HG02623 (cell line): Measurements from ENCODE around the gene AQP12B.

Source experiments
- ATAC-seq: cut with Tn5 transposase; IDR thresholded peaks from one replicate; pipeline ENCODE4 v1.9.1; 2021; ENCODE audit warnings: moderate library complexity; ENCODE audit not compliant: unreplicated experiment

AQP12B gene

DNA sequence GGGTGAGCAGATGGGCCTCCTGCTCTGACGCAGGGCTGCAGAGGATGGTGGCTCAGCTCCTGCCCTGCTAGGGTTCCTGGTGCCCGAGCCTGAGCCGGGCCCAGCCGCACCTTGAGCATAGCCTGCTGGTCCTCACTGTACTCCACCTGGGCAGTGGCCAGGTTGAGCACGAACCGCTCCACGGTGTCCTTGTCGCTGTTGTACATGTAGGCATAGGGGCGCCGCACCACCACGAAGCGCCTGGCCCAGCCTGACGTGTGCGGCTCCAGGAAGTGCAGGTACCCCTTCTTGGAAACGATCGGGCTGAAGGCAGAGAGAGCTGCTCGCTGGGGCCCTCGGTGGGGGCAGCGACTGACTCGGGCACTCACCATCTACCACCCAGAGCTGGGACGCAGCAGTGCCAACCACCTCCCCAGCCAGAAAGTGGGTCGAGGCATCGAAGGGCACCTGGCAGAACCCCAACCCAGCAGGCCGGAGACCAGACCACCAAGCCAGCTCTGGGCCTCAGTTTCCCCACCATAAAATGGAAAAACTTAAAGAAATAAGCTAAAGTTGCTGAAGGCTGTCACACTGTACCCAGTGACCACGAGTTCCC lies 36.3 kb upstream of the AQP12B start:
- ATAC-seq = no peak

DNA sequence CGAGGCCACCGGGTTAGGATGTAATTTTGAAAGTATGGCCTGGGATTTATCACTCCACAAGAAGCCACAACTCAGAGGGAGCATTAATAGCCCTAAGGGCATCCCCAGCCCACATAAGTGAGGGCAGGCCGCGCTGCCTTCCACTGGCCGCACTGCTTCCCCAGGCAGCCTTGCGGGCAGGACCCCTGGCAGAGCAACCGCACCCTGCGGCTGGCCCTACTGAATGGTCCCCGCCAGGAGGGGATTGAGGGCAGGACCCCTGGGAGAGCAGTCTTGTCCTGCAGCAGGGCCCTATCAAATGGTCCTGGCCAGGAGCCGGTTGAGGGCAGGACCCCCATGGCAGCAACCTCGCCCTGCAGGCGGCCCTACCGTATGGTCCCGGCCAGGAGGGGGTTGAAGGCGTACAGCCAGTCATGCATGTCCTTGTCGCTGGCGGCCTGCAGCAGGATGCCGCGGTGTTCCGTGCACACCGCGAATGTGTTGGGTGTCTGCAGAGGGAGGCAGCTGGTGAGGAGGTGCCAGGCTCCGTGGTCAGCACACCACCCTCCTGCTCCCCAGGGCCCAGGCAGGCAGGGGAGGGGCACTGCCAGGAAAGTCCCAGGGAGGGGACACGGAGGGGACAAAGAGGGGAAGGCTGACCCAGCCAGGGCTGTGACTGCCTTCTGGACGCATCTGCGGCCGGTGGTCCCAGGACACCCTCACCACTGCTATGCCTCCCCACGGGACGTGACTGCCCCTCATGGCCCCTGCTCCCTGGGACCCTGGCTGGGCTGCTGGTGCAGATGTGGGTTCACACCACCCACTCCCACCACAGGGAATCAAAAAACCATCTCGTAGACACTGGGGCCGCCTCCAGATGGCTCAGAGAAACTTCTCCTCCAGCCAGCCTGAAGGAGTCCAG lies 35.2 kb upstream of the AQP12B start:
- ATAC-seq = no peak

DNA sequence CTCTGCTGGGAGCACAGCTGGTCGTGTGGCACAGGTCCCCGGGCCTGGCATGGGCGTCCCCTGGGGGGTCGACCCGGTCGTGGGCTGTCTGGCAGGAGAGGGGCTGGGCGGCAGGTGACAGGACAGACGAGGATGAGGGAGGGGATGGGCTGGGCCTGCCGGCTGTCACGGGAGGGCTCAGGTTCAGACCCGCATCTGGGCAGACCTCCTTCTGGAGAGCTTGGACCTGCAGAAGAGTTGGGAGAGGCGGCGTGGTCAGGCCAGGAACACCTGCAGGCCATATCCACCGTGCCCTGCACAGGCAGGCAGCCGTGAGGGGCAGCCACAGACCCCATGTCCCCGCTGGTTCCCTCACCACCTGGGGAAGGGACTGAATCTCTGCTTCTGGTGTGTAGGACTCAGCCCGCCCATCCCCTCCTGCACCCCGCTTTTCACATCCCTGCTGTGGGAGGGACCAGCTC lies 34.5 kb upstream of the AQP12B start:
- ATAC-seq = no peak

DNA sequence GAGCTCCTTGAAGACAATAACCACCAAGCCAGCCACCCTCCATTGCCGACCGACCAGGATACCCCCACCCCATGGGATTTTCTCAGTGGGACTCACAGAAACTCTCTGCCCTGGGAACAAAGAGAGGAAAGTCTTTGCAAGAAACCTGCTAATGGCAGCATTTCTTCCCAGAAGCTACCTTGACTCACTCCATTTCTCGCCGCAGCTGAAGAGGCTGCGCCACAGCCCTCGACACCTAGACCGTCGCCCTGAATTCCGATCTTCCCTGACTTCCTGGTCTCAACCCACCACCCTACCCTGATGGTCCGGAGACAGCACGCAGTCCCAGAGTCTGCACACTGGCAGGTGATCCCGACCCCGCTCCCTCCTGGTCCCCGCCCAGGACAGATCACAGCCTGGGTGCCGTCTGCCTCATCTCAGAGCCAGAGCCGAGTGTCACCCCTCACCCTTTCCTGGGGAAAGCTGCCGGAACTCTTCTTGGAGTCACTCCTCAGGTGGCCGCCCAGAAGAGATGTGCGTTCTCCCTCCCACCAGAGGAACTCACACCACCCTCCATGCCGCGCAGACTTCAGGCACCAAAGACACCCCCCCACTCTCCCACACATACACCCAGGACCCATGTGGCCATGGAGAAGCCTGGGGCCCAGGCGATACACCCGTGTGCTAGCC lies 33.6 kb upstream of the AQP12B start:
- no peak for ATAC-seq

DNA sequence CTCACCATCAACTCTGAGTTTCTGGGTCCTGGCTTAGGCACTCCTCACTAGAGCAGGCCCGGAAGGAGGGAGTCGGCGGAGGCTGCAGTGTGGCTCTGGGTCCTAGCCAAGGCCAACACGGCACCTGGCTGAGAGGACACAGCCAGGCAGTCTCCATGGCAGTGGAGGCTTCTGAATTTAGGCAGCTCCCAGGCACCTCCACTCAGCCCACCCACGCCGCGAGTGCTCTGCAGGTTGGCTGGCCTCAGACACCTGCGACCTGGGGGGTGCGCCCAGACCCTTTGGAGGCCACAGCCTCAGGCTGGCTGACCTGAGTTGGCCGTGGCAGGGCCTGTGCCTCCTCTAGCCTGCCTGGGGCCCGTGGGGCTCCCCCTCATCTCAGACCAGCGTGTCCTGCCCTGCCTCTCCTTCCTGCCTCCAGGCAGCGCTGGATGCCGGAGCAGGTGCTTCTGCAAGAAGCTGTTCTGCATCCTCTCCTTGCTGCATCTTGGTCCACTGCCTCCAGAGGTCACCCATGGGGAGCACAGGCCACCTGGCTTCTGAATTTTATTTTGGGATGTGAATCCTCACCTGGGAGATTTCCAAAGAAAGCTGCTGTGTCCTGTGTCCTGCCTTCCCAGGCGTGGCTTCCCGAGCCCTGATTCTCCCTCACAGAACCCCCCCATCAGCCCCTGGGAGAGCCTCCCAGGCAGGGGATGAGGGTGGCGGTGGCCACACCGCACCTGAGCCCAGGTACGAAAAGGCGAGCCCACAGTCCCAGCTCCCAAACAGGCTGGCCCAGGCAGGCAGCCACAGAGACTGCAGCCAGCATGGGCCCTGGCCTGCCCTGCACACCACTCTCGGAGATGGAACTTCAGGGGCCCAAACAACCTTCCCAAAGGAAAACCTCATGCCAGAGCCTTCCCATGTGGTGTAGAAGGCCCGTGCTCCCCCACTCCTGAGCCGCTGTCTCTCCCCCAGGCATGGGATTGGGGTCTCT lies 32.4 kb upstream of the AQP12B start:
- no peak for ATAC-seq

DNA sequence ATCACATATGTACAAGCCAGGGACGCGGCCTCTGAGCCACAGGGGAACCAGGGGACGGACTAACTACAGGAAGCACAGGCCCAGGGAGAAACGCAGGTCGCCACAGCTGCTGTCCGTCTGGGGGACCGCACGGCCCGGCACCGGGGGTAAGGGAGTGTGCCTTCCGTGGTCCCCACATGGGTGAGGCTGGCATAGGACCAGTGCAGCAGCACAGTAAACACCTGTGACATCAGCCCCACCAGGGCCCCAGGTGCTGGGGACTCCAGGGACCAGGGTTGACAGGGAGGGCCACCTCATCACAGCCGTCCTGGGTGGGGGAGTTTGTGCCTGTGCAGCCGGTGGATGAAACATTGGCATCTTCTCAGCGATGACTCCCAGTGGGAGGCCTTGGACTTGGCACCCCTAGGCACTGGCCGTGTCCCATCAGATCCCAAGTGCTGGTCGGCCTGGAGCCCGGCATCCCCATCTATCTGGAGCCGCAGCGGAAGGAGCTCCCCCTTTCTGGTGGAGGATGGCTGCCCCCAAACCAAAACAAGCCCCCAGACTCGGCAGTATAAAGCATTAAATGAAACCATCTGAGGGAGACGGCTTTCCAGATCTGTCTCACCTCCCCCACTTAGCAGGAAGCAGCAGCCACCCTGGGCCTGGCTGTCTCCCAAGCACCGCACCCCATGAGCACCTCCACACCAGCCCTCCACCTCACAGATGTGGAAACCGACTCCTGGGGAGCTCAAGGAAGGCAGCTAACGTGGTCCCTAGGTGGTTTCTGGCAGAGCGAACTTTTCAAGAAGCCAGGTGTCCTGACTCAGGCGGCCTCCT lies 31.5 kb upstream of the AQP12B start:
- ATAC-seq = no peak

DNA sequence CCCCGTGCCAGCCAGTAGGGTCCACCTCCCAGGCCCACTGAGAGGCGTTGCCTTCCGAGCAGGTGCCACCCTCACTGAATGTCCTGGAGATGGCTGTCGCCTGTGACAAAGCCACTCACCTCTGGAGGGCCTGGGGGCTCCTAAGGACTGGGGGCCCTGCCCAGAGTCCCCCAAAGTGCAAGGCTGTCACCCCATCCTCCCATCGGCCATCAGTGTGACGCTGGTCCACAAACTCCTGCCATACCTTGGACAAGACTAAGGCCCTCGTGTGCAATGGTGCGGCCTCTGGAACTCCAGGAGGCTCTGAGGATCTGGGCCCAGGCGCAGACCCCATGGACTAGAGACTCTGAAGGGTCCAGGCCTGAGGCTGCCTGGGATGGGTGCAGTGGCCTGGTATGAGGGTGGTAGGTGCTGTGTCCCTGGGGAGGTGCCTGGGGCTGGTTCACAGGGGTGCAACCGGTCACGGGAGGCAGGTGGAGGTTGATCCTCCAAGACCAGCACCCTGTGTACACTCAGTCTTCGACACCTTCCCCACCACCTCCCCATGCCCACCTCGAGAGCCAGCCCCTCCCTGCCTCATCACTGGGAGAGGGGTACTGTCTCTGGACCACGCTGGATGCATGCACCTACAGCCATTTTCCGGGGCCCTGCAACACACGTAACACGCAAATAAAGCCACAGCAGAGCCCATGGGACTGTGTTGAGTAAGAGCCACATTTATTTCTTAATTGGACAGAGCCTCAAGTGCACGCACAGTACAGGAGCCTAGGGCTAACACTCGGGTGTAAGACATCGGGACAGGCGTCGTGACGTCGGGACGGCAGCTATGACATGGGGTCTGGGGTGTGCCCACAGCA lies 30.6 kb upstream of the AQP12B start:
- ATAC-seq = no peak

DNA sequence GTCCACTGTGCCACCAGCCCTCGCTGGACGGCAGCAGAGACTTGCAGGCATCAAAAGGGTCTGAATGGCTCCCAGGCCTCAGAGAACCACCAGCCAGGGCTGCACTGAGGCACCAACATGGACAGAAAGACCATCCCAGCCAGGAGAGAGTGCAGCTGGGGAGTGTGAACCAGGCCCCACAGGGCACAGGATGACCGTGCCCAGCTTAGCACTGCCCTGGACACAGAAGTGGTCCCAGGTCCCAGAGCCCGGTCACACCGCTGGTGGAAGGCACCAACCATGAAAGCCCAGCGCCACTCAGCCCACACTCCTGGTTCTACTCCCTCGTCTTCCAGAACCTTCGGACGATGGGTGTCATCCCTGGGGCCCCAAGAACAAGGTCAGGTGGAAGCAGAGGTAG lies 29.4 kb upstream of the AQP12B start:
- no peak for ATAC-seq

DNA sequence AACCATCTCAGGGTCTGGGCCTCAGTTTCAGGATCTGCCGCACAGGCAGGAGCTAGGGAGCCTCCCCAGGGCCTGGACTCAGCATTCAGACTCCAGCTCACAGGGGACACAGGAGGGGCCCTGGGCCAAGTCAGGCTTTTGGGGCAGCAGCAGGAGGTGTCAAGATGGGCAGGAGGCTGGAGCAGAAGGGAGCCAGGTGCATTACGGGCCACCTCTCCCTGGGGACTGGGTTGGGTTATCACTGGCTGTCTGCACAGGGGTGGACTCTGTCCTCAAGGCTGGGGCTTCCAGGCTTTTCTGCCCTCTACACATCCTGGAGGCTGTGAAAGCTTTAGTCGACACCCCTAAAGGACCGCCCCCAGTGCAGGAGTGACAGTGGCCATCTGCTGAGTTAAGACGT lies 29.0 kb upstream of the AQP12B start:
- no peak for ATAC-seq

DNA sequence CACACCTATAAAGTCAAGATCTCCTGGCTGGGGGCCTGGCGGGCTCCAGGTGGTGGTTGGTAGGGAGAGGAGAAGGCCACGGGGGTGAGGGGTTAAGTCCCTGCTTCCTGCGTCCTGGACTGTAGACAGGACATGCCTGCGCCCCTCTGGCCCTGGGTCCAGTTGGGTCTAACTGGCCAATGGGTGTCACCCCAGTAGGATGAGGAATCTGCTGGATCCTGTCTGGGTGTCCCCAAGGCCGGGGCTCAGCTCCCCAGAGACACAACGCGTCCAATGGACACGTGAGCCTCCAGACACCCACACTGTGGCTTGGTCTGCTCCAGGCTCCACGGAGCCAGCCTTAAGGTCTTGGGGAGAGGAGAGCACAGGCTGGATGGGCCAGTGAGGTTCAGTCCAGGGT lies 28.6 kb upstream of the AQP12B start:
- ATAC-seq = no peak

DNA sequence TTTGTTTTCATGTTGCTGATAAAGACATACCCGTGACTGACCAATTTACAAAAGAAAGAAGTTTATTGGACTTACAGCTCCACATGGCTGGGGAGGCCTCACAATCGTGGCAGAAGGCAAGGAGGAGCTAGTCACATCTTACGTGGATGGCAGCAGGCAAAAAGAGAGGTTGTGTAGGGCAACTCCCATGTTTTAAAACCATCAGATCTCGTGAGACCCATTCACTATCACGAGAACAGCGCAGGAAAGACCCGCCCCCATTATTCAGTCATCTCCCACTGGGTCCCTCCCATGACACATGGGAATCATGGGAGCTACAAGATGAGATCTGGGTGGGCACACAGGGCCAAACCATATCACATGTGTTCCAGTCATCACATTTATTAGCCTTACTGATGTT lies 25.8 kb upstream of the AQP12B start:
- no peak for ATAC-seq

DNA sequence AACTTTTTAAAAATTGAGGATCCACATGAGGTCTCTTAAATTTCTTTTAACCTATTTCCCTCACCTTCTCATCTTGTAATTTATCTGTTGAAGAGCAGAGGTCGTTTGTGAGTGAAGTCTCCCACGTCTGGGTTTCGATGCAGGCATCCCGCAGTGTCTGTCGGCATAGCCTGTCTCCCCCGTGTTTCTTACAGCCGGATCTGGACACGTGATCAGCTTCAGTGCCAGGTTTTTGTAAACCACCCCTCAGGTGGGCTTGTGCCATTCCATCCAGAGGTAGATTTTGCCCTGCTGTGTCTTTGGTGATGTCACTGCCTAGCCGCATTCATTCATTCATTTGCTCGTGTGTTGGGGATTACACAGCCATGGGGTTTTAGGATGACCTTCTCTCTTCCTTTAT lies 25.1 kb upstream of the AQP12B start:
- ATAC-seq = no peak

DNA sequence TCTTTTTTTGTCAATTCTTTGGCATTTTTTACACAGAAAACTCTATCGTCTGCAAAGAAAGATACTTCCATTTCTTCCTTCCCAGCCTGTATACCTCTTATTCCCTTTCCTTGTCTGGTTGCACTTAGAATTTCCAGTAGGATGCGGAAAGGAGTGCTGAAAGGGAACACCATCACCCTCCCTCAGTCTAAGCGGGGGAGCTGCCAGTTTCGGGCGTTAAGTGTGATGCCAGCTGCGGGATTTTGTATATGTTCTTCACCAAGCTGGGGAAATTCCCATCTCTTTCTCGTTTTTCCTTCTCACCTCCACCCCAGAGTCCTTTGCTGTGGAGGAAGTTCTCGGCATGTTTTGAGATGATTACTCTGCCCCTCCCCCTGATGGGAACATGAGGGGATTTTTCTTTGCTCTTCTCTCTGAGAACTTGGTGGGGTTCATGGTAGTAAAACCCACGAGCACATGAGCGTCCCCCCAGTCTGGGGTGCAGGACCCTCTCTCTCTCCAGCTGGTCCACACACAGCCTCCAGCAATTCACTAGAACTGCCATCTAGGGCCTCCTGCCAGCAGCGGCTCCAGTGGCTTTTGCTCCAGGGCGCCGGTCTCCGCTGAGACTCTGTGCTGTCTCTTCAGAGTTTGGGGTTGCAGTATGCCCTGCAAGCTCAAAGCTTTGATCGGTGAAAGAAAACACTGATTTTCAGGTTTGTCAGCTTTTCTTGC lies 24.5 kb upstream of the AQP12B start:
- no peak for ATAC-seq

DNA sequence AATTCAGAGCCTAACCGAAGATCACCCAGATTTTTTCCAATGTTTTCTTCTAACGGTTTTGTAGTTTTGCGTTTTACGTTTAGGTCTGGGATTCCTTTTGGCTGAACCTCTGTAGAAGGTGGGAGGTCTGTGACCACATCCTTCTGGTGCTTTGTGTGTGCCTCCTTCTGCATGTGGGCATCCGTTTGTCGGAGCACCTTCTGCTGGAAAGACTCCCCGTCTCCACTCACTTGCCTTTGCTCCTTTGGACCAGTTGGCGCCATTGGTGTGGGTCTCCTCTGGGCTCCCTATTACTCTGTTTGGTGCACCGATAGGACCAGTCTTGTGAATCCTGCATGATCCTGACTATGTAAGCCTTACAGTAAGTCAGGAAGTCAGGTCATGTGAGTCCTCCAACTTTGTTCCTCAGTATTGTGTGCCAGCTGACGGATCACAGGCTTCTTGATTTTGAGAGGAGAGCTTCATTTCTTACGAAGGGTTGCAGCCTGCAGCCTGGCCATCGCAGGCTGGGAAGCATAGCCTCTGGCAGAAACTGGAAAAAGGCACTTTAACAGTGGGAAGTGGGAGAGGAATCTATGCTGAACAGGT lies 22.6 kb upstream of the AQP12B start:
- no peak for ATAC-seq

DNA sequence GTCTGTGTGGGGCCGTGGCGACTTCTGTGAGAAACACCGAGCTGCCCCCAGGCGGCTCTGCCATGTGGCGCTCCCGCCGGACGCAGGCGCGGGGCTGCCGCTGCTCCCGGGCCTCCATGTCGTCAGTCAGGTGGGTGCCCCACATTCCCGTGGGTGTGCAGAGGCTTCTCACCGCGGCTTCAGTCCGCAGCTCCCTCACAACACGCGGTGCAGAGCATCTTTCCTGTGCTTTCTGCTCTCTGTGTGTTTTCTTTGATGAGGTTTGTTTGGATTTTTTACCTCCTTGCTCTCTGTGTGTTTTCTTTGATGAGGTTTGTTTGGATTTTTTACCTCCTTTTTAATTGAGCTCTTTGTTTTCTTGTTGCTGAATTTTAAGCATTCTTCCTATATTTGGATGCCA lies 22.0 kb upstream of the AQP12B start:
- ATAC-seq = no peak

DNA sequence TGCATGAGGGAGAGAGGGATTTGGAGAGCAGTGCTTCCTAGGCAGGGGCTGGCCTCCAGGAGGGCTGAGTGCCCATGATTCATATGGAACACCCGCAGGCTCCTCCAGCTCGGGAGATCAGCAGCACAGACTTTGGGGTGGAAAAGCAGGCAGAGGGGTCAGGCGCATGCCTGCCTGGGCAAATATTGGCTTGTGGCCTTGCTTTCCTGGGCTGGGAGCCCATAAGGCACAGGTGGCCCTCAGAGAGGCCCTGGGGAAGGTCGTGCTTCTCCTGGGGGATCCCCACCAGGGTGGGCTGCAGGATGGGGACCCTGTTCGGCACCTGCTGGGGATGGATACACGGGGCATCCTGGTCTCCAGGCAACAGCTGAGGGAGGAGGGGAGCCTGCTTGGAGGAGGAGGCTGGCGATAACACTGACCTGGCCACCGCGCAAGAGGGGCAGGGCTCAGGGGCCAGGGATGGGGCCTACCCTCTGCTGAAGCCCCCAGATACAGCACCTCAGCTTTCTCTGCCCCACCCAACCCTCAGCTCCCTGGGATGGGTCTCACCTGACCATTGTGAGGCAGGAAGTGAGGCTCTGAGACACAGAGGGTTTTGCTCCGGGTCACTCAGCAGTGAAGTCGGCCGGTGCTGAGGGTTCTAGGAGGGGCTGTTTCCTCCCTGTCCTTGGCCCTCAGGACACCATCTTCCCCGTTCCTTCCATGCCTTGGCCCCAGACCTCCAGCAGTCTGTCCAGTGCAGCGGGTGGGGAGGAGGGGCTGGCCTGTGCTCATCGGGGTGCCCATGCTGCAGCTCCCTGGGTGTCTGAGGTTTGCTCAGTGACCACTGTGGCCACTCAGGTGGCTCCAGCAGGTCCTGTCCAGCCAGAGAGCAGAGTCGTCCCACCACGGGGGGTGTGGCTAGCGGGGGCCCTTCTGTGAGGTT lies 21.0 kb upstream of the AQP12B start:
- no peak for ATAC-seq

DNA sequence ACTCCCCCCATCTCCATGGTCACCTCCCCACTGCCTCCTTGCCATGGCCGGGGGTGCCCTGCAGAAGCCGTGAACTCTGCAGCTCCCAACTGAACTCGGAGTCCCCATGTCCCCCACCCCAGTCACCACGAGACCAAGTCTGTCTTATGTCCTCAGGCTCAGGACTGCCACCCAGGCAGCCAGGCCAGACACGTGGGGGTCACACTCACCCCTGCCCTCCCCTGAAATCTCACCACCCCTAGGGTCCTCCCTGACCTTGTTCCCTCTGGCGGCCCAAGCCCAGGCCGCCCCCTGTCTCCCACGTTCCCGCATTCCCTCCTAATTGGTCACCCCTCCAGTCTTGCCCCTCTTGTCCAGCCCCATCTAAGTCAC lies 19.9 kb upstream of the AQP12B start:
- no peak for ATAC-seq
